ENCODE data around the gene INAFM2. TPM values are rescaled to one million over a fixed set of nuclear protein-coding genes. Genes with fewer than 3 reads are reported as not detected.

INAFM2 gene
- total and polyA plus RNA-seq, 2 of the 4 experiments (the other 2 are of a cell fraction): 10.4 to 14.0 TPM

GRCh38 chr15:40285151-40285550 lies 38.3 kb upstream of the INAFM2 start:
- Histone ChIP-seq H3K4me3 (ENCODE audit: insufficient read depth, low read depth, low read length) (no peak overlapping the region), H2AK9ac (replicated peaks; ENCODE audit: low read depth, low read length, poor library complexity) (no peak overlapping the region), H3K9ac (ENCODE audit: low read depth, low read length) (no peak overlapping the region), H4K8ac (ENCODE audit: low read depth in 2 of 2, low read length in 2 of 2) (no peak overlapping the region), H3K27ac (ENCODE audit: insufficient read depth, low read length) (no peak overlapping the region), H3K18ac (ENCODE audit: low read depth, low read length) (no peak overlapping the region), H2AFZ (replicated peaks; ENCODE audit: low read length, poor library complexity) (no peak overlapping the region), H3K14ac (replicated peaks; ENCODE audit: low read depth, low read length) (no peak overlapping the region), H2BK20ac (ENCODE audit: low read depth, low read length) (no peak overlapping the region), H4K91ac (ENCODE audit: insufficient read depth, low read depth, low read length) (no peak overlapping the region), H3K27me3 (ENCODE audit: control insufficient read depth, insufficient read depth, low read length) (peaks cover 66% of the 10 kb centered on the region), H3K36me3 (ENCODE audit: control insufficient read depth, insufficient read depth, low read length) (no peaks in the 10 kb centered on the region), H3K4ac (ENCODE audit: low read depth, low read length) (no peak overlapping the region), H3K9me3 (ENCODE audit: control insufficient read depth, insufficient read depth, low read length) (no peaks in the 10 kb centered on the region), H3K79me1 (ENCODE audit: low read depth in 1 of 2, low read length in 2 of 2) (no peaks in the 10 kb centered on the region), H2BK15ac (ENCODE audit: low read depth, low read length) (no peak overlapping the region), H3K23ac (ENCODE audit: low read depth, low read length) (no peak overlapping the region), H3K4me1 (ENCODE audit: control insufficient read depth, insufficient read depth, low read length) (peaks cover 9% of the 10 kb centered on the region), H3K56ac (ENCODE audit: extremely low read depth, insufficient read depth, low read length) (no peak overlapping the region), H3K9me1 (ENCODE audit: insufficient read depth, low read length) (no peaks in the 10 kb centered on the region), H2BK120ac (ENCODE audit: low read depth, low read length) (no peak overlapping the region), H4K5ac (ENCODE audit: low read depth, low read length) (no peak overlapping the region), H2AK5ac (ENCODE audit: low read depth, low read length) (no peak overlapping the region), H2BK5ac (ENCODE audit: low read depth, low read length, poor library complexity, severe bottlenecking) (no peak overlapping the region), H4K20me1 (ENCODE audit: insufficient read depth, low read length) (no peaks in the 10 kb centered on the region), H3K4me2 (ENCODE audit: low read depth, low read length) (no peak overlapping the region)
- intact Hi-C loops (cut with micrococcal nuclease): no loop called here
- WGBS, 2 experiments (ENCODE audit: extremely low coverage in 2 of 2, insufficient read length in 1 of 2): 71% methylated on average over 3 of the region's 4 CpGs; no CpG with 5 or more reads in 1 of the 2 experiments
- dilution Hi-C loops (cut with HindIII; ENCODE audit: low sequenced_read_pairs, unreplicated experiment): no loop called here
- no TSS peak for BruUV-seq (replicated peaks)
- in situ Hi-C loops (cut with MboI; ENCODE audit: low sequenced_read_pairs): no loop called here
- CTCF ChIA-PET: no interaction called here
- POLR2A ChIA-PET (ENCODE audit: unreplicated experiment): no interaction called here
- TF ChIP-seq ELK1 (IDR thresholded peaks at IDR 0.05; ENCODE audit: borderline replicate concordance, low read depth, low read length) (no peak), MXI1 (IDR thresholded peaks at IDR 0.05; ENCODE audit: borderline replicate concordance, low read depth, low read length) (no peak), FOS (IDR thresholded peaks at IDR 0.05; ENCODE audit: low read depth, low read length) (no peak), SMC3 (IDR thresholded peaks at IDR 0.05; ENCODE audit: low read depth, low read length) (no peak), USF2 (IDR thresholded peaks at IDR 0.05; ENCODE audit: low read depth, low read length) (no peak), CTCF (conservative IDR thresholded peaks at IDR 0.05; ENCODE audit: low read depth, low read length) (no peak), BHLHE40 (IDR thresholded peaks at IDR 0.05; ENCODE audit: low read depth, low read length) (no peak), CEBPB (IDR thresholded peaks at IDR 0.05; ENCODE audit: low read depth, low read length) (no peak), MAZ (IDR thresholded peaks at IDR 0.05; ENCODE audit: borderline replicate concordance, low read depth, low read length) (no peak), MAFK (IDR thresholded peaks at IDR 0.05; ENCODE audit: low read depth, low read length) (no peak), RCOR1 (IDR thresholded peaks at IDR 0.05; ENCODE audit: insufficient replicate concordance, low read length) (no peak), RAD21 (IDR thresholded peaks at IDR 0.05; ENCODE audit: low read length) (no peak), POLR2A (IDR thresholded peaks at IDR 0.05; ENCODE audit: low read depth, low read length) (no peak), CHD1 (IDR thresholded peaks at IDR 0.05; ENCODE audit: low read depth, low read length) (no peak), NFE2L2 (IDR thresholded peaks at IDR 0.05; ENCODE audit: low read depth, low read length) (no peak), RFX5 (IDR thresholded peaks at IDR 0.05; ENCODE audit: low read depth, low read length) (no peak)
- no peak for DNase-seq
- peak; percentile 16 for ATAC-seq (ENCODE audit: low read depth)
